EH (cell line): ENCODE measurements around the gene NPEPL1.
A peak's percentile ranks its signal among the peaks of the same experiment; 100 is the strongest.
"Not testable (repeated sequence)": the region's sequence is repeated elsewhere in the genome, so short reads cannot be mapped to it uniquely, and the experiment has no call there.

ENCODE experiments used
- DNase-seq: peaks from one replicate; pipeline ENCODE4 v3.0.0-alpha.2; 2015; ENCODE audit warnings: low read depth

Gene NPEPL1

DNA sequence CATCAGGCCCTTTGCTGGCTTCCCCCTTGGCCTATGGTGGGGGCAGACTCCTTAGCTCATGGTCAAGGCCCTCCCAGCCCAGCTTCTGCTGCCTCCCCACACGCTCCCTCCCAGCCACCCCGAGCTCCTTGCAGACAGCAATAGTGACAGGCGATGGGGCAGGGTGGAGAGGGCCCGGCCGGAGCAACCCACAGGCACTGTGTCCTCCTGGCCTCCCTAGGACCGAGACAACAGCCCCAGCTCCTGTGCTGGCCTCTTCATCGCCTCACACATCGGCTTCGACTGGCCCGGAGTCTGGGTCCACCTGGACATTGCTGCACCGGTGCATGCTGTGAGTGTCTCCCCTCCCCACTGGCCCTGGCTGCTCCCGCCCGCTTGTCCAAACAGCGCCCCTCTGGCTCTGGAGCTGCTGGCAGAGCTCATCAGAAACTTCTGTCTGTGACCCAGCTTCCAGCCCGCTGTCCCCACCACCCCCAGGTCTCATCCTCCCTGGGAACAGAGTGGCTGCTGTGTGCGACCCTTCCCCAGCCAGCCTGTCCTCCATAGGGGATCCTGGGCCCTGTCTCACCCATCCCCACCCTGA lies 21.8 kb downstream of the NPEPL1 start:
- no peak for DNase-seq

DNA sequence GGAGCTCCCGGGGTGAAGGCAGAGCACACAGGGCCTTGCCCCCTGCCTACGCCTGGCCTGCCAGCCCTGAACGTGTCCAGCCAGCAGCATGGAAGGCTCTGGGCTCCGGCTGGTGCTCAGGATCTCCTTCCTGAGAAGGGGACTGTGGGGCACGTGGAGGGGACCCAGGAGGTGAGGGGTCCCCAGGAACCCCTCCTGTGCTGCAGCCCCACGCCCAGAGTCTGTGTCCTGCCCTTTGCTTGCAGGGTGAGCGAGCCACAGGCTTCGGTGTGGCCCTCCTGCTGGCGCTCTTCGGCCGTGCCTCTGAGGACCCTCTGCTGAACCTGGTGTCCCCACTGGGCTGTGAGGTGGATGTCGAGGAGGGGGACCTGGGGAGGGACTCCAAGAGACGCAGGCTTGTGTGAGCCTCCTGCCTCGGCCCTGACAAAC lies 22.3 kb downstream of the NPEPL1 start:
- no peak for DNase-seq

DNA sequence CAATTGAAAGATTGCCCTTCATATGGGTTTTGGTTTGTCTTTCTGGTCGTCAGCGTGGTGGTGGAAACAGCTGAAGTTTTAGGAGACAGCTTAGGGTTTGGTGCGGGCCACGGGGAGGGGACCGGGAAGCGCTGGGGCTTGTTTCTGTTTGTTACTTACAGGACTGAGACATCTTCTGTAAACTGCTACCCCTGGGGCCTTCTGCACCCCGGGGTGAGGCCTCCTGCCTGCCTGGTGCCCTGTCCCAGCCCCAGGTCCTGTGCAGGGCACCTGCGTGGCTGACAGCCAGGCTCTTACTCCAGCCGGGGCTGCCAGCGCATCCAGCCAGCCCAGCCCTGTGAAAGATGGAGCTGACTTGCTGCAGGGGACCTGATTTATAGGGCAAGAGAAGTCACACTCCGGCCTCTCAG lies 22.8 kb downstream of the NPEPL1 start:
- no peak for DNase-seq

DNA sequence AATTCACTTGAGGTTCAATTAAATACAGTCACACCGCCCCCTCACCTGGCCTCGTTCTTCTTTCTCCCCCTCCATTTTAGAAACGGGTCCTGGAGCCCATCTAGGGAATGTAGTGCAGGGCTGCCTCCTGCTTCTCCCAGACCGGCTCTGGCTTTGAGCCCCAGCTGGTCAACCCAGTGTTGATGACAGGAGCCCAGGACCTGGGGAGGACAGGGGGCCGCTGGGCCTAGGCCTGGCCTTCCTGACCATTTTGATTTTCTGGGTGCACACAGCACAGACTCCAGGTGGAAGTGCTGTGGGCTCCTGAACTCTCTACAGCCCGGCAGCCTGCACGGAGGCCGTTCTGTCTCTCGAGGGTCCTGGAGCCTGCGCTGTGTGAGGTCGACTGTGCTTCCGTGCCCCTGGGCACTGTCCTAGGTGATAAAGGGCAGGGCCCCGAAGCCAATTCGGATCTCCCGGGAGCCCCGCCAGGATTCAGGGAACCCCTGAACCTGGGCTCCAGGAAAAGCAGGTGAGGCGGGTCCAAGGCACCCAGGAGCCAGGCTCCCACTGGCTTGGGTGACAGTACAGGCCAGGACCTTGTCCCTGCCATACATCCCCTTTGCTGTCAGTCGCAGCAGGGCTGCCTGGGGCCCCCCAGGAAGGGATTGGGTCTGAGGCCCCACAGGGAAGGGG lies 23.3 kb downstream of the NPEPL1 start:
- no peak for DNase-seq

DNA sequence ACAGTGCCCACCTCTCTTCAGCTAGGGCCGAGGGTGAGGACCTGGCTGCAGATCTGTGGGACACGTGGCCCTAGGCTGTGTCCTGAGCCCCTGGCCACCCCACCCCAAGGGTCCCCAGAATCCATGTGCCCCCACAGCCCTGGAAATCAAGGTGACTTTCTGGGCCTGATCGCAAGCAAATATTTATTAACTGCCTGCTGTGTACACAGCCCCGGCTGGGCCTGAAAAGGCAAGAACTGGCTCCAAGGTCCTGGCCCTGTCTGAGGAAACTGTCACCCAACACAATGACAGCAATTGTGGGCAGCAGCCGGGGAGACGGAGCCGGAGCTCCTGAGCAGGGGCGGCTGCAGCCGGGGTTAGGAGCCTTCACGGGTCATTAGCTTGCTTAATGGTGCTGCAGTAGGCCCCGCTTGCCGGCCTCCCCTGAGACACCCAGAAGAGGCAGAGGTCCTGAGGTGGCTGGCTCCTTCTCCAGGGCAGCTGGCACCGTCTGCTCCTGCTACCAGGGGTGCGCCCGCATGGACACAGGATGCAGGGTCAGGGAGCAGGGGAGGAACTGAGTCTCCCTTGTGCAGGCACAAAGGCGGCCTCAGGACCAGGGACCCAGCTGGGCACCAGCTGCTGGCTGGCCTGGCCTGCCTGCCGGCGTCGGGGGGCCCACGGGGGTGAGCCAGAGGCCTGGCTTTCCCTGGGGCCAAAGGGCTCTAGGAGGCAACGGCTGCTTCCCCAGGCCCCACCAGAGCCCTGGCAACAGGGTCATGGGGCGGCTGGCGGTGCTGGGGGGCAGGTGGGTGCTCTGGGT lies 24.1 kb downstream of the NPEPL1 start:
- DNase-seq: no peak

DNA sequence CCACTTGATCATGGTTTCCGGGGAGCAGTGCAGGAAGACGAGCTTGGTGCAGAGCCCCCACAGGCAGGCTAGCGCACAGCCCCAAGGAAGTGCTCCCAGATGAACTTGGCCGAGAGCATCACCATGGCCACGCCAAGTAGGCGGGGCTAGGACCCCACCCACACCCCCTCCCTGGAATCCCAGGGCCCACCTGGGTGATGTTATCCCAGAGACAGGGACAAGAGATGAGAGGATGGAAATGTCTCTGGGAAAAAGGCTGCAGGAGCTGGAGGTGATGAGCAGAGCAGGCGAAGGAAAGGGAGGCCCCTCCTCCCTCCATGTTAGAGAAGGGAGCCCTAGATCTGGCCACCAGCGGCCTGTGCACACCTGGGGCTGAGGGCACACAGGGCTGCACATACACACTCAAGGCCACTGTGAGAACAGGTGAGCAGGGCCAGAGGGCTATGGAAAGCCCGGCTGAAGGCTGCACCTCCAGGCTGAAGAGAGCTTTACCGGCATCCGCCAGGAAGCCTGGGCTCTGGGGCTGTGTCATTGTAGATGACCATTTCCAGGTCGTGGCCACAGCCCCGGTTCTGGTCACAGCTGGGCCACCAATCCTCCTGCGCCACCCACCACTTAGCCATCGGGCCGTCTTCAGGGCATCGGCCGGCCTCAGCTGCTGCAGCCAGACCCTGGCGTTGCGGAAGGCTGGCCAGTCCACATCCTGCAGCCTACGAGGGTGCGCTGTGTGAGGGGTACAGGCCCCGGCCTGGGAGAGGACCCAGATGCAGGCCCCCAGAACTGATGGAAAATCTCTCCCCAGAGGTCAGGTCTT lies 24.9 kb downstream of the NPEPL1 start:
- DNase-seq: no peak

DNA sequence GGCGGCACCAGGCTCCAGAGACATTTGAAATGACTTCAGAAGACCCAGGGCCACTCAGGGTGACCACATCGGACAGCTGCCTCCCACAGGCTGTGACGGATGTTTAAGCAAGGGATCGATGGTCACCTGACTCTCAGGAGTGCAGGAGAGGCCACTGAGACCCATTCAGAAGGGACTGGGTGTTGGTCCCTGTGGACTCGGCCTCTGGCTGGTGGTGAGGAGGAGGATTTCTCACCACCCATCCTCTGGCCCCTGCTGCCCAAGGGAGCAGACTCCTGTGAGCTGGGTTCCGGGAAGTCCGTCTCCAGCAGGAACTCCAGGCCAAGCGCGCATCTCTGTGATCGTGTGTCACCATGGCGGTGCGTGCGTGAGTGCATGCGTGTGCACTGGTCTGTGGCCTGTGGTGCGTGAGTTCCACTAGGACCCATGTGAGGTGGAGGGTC lies 25.5 kb downstream of the NPEPL1 start:
- no peak for DNase-seq

DNA sequence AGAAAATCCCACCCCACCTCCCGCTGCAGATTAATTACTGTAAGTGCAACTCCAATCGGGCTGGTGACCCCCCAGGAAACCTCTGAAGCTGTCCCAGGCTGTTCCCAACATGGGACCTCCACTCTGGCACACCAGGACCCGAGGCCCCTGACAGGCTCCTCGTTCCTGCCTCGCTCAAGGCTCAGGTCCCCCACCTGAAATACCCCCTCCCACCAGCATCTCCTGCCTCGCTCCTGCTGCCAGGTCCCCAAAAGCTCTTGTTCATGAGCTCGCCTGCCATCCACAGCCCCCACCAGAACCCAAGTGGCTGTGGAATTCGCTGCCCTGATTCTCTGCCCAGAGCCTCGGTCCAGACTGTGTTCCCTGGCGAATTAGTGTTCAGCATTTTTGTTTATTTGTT lies 26.1 kb downstream of the NPEPL1 start:
- DNase-seq: no peak

DNA sequence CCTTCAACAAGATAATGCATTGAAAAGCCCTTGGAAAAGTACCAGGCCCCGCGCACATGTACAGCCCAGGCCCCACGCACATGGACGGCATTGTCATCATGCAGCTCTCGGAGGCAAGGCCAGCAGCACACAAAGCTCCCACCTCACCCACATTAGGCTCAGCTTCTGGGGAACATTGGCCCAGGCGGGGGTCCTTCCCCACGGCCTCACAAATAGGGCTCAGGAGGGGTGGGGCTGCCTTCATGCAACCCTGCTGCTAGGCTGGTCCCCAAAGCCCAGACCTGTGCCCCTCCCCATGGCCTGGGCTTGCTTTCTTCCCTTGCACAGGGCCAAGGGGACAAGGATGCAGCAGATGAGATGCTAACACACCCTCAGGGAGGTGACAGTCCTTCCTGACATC lies 26.7 kb downstream of the NPEPL1 start:
- no peak for DNase-seq

DNA sequence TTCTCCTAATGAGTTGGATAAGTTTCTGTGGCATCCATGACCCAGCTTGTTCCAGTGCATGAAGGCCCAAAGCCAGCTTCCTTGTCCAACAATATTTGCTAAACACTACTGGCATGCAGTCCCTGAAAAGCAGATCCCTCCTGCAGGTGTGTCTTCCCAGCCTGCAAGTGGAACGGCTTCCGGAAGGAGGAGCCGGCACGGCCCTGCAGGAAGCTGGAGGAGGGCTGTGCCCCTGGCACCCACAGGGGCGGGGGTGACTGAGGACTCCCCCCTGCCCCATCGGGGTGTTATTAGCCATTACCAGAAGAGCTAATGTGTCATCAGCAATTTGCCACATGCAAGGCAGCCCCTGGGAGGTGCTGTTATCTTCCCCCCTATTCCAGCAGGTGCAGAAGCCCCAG lies 27.4 kb downstream of the NPEPL1 start:
- no peak for DNase-seq

DNA sequence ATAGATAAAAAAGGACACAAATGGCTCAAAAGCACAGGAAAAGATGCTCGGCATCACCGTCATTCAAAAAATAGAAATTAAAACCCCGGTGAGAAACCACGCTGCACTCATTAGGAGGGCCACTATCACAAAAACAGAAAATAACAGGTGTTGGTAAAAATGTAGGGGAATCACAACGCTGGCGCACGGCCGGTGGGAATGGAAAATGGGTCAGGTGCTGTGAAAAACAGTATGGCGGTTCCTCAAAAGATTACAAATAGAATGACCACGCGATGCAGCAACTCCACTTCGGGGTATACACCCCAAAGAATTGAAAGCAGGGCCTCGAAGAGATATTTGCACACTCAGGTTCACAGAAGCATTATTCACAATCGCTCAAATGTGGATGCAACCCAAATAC lies 28.3 kb downstream of the NPEPL1 start:
- no peak for DNase-seq

DNA sequence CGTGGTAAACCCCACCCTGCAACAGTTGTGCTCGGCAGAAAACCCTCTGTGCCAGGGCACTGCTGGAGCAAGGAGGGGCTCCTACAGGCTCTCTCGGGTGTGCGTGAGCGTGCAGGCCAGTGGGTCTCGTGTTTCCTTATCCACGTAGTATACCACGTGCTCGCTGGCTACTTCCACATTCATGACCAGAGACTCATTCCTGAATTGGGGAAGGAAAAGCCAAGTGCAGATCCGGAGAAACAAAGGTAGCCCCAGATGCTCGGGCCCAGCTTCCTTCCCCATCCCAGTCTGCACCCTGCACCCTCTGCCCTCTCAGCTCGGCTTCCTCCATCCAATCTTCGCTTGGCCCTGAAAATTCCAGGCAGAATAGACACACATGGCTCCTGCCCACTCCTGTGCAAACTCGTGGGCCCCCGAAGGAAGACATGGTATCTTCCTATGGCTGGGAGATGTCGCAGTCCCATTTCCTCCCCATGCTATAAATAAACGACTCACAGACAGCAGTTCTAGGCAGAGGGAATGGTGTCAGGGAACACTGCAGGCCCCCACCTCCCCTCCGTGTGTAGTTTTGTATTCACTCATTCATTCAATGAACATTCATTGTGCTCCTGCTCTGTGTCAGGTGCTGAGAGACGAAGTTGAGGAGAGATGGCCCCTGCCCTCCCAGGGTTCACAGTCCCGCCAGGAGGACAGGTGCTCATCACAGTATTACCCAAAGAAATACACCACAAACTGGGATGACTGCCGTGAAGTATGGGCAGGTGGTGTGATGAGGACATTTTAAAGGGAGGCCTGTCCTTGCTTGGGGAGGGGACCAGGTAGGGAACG lies 29.6 kb downstream of the NPEPL1 start:
- DNase-seq: peak; percentile 7

DNA sequence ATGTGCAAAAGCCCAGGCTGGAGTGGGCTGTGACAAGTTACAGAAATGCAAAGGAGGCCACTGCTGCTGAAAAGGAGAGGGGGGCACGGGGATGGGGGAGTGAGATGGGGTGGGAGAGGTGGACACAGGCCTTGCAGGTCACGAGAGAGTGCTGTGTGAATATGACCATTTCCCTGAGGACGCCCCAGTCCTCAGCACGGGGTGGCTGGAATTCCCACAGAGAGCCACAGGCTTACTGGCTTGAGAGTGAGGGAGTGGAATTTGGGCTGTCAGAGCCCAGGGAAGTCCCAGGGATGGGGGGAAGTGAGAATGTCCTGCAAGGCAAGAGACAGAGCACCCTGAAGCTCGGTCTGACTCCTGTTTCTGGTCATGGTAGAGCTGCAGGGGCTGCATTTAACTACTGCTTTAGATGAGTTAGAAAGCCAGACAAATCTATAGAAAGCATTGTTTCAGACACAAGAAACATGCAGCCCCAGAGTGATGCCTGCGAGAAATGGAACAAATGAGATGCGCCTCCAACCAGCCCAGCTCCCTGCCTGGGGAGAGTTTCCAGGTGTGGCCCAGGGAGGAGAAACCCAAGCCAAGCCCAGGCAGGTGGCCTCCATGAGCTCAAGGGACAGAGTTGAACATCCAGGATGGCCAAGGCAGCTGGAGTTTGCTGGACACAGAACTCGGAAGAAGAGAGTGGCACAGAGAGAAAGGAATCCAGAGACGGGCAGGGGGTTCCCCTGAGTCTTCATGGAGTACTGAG lies 30.5 kb downstream of the NPEPL1 start:
- no peak for DNase-seq

DNA sequence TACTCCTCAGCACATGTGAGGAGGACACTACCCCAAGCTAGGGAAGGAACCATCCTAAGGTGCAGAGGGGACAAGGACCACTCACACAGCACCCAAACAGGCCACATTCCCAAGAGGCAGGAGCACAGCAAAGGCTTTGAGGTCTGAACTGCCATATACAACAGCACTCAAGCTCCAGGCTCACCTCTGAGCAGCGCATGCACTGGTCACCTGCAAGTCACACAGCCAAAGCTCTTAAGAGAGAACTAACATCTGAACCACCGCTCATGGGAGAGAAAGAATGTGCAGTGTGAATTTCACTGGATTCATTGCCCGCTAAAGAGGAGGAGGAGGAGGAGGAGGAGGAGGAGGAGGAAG lies 31.0 kb downstream of the NPEPL1 start:
- no peak for DNase-seq

DNA sequence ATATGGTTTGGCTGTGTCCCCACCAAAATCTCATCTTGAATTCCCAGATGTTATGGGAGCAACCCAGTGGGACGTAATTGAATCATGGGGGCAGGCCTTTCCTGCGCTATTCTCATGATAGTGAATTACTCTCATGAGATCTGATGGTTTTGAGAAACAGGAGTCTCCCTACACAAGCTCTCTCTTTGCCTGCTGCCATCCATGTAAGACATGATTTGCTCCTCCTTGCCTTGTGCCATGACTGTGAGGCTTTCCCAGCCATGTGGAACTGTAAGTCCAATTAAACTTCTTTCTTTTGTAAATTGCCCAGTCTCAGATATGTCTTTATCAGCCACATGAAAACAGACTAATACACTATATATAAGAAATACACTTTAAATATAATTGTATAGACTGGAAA lies 33.6 kb downstream of the NPEPL1 start:
- DNase-seq: not testable (repeated sequence)

DNA sequence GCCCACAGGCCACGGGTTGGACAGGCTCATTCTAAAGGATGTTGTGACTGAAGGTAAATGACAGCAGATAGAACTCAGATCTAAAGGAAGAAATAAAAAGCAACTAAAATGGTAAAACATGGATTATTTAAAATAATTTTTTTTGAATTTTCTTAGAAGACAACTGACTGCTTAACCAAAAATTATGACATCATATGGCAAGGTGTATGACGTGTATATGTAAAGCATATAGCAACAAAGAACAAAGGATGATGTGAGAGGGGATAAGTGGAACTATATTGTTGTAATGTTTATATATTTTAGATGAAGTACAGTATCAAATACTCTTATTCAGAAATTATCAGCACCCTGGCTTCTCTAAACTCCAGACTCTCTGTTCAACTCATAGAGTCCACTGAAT lies 38.6 kb downstream of the NPEPL1 start:
- no peak for DNase-seq

DNA sequence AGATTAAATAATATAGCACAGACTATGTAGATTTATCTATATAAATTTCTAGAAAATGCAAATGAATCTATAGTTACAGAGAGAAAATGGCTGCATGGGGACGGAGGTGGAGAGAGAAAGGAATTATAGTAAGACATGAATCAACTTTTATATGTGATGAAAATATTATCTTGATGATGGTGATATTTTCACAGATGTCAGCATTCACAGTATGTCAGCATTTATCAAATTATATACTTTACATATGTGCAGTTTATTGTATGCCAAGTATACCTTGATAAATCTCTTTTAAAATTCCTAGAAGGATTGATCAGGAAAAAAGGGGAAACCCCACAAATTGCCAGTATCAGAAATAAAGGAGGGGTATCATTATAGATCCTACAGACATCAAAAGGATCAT lies 44.6 kb downstream of the NPEPL1 start:
- DNase-seq: no peak

DNA sequence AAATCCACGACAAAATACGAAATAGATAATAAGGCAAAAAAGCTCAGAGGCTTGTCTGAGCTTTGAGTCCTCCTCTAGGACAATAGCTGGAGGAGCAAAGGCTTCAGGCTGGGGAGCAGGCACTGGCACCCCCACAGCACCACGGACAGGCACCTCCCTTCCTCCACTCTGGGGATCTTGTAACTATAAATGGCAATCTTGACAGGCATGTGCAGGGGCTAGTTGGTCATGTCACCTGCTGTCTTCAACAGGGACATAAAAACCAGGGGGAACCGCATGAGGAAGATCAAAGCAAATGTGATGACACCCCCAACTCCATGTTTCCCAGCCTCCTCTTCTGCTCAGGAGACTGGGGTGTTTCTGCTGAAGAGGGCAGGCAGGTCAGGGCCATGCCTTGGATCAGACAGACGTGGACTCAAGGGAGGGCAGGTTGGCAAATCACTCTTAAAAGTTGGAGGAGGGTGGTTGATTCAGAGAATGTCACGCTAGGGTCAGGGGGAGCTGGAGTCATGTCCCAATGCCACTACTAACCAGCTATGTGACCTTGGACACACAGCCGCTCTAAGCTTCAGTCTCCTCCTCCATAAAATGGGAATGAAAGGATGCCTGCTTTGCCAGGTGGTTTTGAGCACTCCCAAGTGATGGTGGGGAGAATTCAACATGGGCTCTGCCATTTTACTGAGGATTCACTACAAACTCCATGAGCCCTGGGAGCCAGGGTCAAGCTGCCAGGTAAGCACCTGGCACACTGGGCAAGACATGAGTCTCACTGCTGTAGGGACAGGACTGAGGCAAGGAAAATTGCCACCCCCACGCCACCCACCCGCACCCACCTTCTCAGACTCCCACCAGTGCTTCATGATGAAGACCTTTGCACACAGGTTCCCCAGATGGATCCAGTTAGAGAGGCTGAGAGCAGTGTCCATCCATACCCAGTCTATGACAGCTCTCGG lies 48.0 kb downstream of the NPEPL1 start:
- no peak for DNase-seq

DNA sequence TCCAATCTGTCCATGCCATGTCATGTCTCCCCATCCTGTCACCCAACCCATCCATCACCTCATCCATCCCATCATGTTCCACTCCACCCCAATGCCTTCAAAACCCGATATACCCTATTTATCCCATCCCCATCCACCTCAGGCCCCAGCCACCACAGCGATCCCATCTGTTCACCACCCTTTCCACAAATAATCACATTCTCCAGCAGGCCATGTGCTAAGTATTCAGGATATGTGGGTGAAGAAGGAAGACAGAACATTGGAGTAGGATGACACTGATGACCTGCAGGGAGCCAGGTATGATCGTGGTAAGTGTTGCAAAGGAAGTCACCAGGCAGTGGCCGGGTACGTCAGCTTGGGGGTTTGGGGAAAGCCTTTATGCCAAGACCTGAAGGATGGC lies 48.8 kb downstream of the NPEPL1 start:
- no peak for DNase-seq
